OCI-LY7 (cell line): ENCODE results near the gene TNFSF18. TPM values are rescaled to one million over a fixed set of nuclear protein-coding genes. Genes with fewer than 3 reads are reported as not detected.

ENCODE experiments used
- BruUV-seq: library from RNA; stranded (reverse); fragments of 400-500 nt; replicated peaks from 2 replicates; lab custom pipeline; 2021; lab: Mats Ljungman, UMichigan
- CTCF ChIA-PET: fragments of 300-600 bp; sonication (Branson Sonifier 250); formaldehyde crosslinking; loops from one replicate; lab custom pipeline; 2022; ENCODE audit warnings: antibody characterized with exemption; ENCODE audit not compliant: unreplicated experiment; lab: Charles Lee
- POLR2A ChIA-PET: fragments of 300-600 bp; sonication (Branson Sonifier 250); formaldehyde crosslinking; loops from one replicate; lab custom pipeline; 2022; ENCODE audit warnings: antibody characterized with exemption; lab: Charles Lee
- DNase-seq: peaks from one replicate; pipeline ENCODE4 v3.0.0-alpha.2; 2015; ENCODE audit warnings: low spot score
- H2AFZ ChIP-seq: fragments of 200-600 bp; sonication (generic), shearing (Covaris generic); 2 replicates; pipeline ENCODE4 v1.6.1; 2014; ENCODE audit warnings: mild to moderate bottlenecking, antibody characterized with exemption, low read length, moderate library complexity
- H3K27ac ChIP-seq: fragments of 200-600 bp; sonication (generic); 2 replicates; pipeline ENCODE4 v1.5.1; 2014; ENCODE audit warnings: mixed run types, low read depth, mild to moderate bottlenecking, moderate library complexity, low read length, inconsistent platforms; ENCODE audit not compliant: poor library complexity, severe bottlenecking
- H3K36me3 ChIP-seq: fragments of 200-600 bp; sonication (generic); 2 replicates; pipeline ENCODE4 v1.6.1; 2014; ENCODE audit warnings: mild to moderate bottlenecking, antibody characterized with exemption, low read length, moderate library complexity, mixed read lengths; ENCODE audit not compliant: insufficient read depth
- H3K4me1 ChIP-seq: fragments of 200-600 bp; sonication (generic); 2 replicates; pipeline ENCODE4 v1.5.1; 2014; ENCODE audit warnings: mild to moderate bottlenecking, low read length; ENCODE audit not compliant: insufficient read depth, poor library complexity, severe bottlenecking
- H3K4me2 ChIP-seq: fragments of 200-600 bp; sonication (generic); 2 replicates; pipeline ENCODE4 v1.6.1; 2014; ENCODE audit warnings: mild to moderate bottlenecking, low read length
- H3K4me3 ChIP-seq: fragments of 200-600 bp; sonication (generic); 2 replicates; pipeline ENCODE4 v1.5.1; 2014; ENCODE audit warnings: mild to moderate bottlenecking, low read depth, low read length; ENCODE audit not compliant: poor library complexity, severe bottlenecking
- H3K79me2 ChIP-seq: fragments of 200-600 bp; sonication (generic); 2 replicates; pipeline ENCODE4 v1.6.1; 2016; ENCODE audit warnings: low read depth, mild to moderate bottlenecking, low read length, moderate library complexity, mixed read lengths; ENCODE audit not compliant: insufficient read depth
- H3K9me2 ChIP-seq: fragments of 200-600 bp; sonication (generic); 2 replicates; pipeline ENCODE4 v1.6.1; 2016; ENCODE audit warnings: mild to moderate bottlenecking, low read length, mixed read lengths; ENCODE audit not compliant: insufficient read depth
- H3K9me3 ChIP-seq: fragments of 200-600 bp; sonication (generic); 2 replicates; pipeline ENCODE4 v1.6.1; 2014; ENCODE audit warnings: mild to moderate bottlenecking, mixed run types, low read length, mixed read lengths
- H4K20me1 ChIP-seq: fragments of 200-600 bp; sonication (generic); 2 replicates; pipeline ENCODE4 v1.6.1; 2014; ENCODE audit warnings: mild to moderate bottlenecking, antibody characterized with exemption, low read length, moderate library complexity, mixed read lengths; ENCODE audit not compliant: insufficient read depth
- CTCF ChIP-seq: fragments of 200-600 bp; sonication (generic); conservative IDR thresholded peaks from 2 replicates; pipeline ENCODE4 v1.5.1; 2014; ENCODE audit warnings: mild to moderate bottlenecking, antibody characterized with exemption, low read length, moderate library complexity, mixed read lengths
- EZH2phosphoT487 ChIP-seq: fragments of 200-600 bp; sonication (generic); IDR thresholded peaks from 2 replicates; pipeline ENCODE4 v1.6.1; 2018; ENCODE audit warnings: low read depth, borderline replicate concordance, mild to moderate bottlenecking, mixed run types, antibody characterized with exemption, low read length, moderate library complexity, mixed read lengths
- intact Hi-C: fragments of 100-400 bp; cut with micrococcal nuclease; formaldehyde crosslinking; loops from one replicate; pipeline ENCODE4 v1.10.0; 2022; ENCODE audit not compliant: unreplicated experiment
- total RNA-seq, 2 experiments: library from RNA; depleted of rRNA in 1 of 2; stranded (reverse); fragments of >200 nt in 1 of 2; shearing (Covaris generic) in 1 of 2; gene quantifications; 2 replicates each; pipeline ENCODE4 v1.2.3, GENCODE V29; 2014 to 2022

The TNFSF18 gene
- total RNA-seq, 2 experiments from 2014 or later, result not detected

DNA sequence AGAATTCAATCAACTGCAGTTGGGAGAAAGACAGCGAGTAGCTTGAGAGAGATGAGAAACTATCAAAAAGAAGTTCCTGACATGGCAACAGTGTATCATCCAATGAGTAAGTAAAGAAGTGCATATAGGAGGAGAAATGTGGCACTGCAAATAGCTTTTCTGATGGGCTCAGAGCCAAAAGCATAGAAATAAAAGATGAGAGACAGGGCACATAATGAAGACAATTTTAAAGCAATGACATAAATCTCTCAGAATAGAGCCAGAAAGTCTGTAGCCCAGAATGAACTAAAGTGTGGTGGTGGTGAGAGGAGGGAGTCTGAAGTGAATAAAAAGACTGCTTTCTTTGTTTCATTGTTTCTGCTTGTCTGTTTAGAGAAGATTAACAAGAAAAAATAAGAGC, 34.3 kb downstream of the TNFSF18 start:
- DNase-seq, result no peak
- no peaks in the 10 kb centered on the region for H3K36me3 ChIP-seq
- no peaks in the 10 kb centered on the region for H4K20me1 ChIP-seq
- BruUV-seq, result no TSS peak
- ChIA-PET POLR2A (no interaction called here), CTCF (no interaction called here)
- peaks cover 6% of the 10 kb centered on the region; the same call in 1 of the 2 replicates for H3K9me3 ChIP-seq
- H3K4me1 ChIP-seq, result peaks cover 56% of the 10 kb centered on the region
- no peaks in the 10 kb centered on the region for H3K9me2 ChIP-seq
- no peak overlapping the region for H3K4me3 ChIP-seq
- TF ChIP-seq CTCF, result no peak
- no peak for TF ChIP-seq EZH2phosphoT487
- intact Hi-C loops, result loop anchor here (10.0 kb wide), 1 partner anchor 398 kb away; no protein-coding TSS in a partner anchor
- no peak overlapping the region for H3K27ac ChIP-seq
- H2AFZ ChIP-seq, result no peak overlapping the region
- no peak overlapping the region for H3K4me2 ChIP-seq
- no peaks in the 10 kb centered on the region for H3K79me2 ChIP-seq

DNA sequence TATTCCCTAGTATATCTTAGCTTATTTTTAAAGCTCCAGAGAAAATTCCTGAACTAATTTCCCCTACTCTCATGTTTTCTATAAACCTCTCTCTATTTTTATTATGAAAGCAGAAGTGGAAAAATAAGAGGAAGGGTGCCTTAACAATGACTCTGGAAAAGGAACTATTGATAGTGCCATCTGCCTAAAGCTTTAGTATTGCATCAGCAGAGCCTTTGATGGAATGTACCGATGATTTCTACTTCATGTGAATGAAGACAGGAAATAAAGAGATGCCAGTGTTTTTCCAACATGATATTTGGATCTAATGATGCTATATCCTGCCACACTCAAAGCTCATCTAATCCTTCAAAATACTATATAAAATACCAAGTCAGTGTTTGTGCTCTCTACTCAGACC, 35.1 kb downstream of the TNFSF18 start:
- Histone ChIP-seq H3K4me3 (no peak overlapping the region), H3K9me2 (no peaks in the 10 kb centered on the region), H3K36me3 (no peaks in the 10 kb centered on the region), H3K27ac (no peak overlapping the region), H3K9me3 (peaks cover 6% of the 10 kb centered on the region; the same call in 1 of the 2 replicates), H4K20me1 (no peaks in the 10 kb centered on the region), H3K4me1 (peaks cover 48% of the 10 kb centered on the region), H2AFZ (no peak overlapping the region), H3K4me2 (no peak overlapping the region), H3K79me2 (no peaks in the 10 kb centered on the region)
- no peak for DNase-seq
- intact Hi-C loops, result loop anchor here (10.0 kb wide), 1 partner anchor 399 kb away; no protein-coding TSS in a partner anchor
- no peak for TF ChIP-seq CTCF
- TF ChIP-seq EZH2phosphoT487, result no peak
- CTCF ChIA-PET, result no interaction called here
- BruUV-seq, result no TSS peak
- POLR2A ChIA-PET, result interaction anchor here (0.6 to 0.7 kb wide), 2 partner anchors 77 to 96 kb away, joined by 3 to 4 read pairs; no protein-coding TSS in a partner anchor

DNA sequence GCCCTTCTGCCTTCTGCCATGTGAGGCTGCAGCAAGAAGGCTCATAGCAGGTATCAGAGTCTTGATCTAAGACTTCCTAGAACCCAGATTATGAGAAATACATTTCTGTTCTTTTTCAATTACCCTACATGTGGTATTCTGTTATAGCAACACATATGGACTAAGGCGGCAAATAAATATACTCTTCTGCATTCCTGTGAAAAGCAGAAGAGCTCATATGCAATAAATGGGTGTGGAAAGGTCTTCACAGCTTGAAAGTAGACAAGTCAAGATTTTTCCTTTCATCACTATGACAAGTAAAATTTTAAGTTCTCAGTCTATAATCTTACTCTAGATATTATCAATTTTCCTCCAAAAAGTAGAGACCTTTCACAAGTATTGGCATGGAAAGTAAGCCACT, 36.6 kb downstream of the TNFSF18 start:
- no TSS peak for BruUV-seq
- H4K20me1 ChIP-seq, result no peaks in the 10 kb centered on the region
- H3K79me2 ChIP-seq, result no peaks in the 10 kb centered on the region
- H3K9me3 ChIP-seq, result no peaks in the 10 kb centered on the region
- intact Hi-C loops, result loop anchor here (10.0 kb wide), 1 partner anchor 401 kb away; no protein-coding TSS in a partner anchor
- H3K4me1 ChIP-seq, result peaks cover 35% of the 10 kb centered on the region
- TF ChIP-seq CTCF, result no peak
- no peak for TF ChIP-seq EZH2phosphoT487
- no peak for DNase-seq
- H3K4me3 ChIP-seq, result no peak overlapping the region
- H3K36me3 ChIP-seq, result no peaks in the 10 kb centered on the region
- ChIA-PET CTCF (no interaction called here), POLR2A (interaction anchor here (0.7 to 1.7 kb wide), 3 partner anchors 9 to 1067 kb away, joined by 3 to 4 read pairs (median 3); no protein-coding TSS in a partner anchor)
- no peak overlapping the region for H3K4me2 ChIP-seq
- H3K27ac ChIP-seq, result no peak overlapping the region
- H3K9me2 ChIP-seq, result no peaks in the 10 kb centered on the region
- no peak overlapping the region for H2AFZ ChIP-seq
